Epithelial cell of proximal tubule (primary cell): ENCODE measurements around the gene CORO1A. TPM values are rescaled to one million over a fixed set of nuclear protein-coding genes. Genes with fewer than 3 reads are reported as not detected.
"Not testable (repeated sequence)": the region's sequence is repeated elsewhere in the genome, so short reads cannot be mapped to it uniquely, and the experiment has no call there.

ENCODE experiments used
- DNase-seq: peaks from one replicate; pipeline ENCODE4 v3.0.0-alpha.2; 2011; ENCODE audit warnings: low read depth
- H3K4me3 ChIP-seq: 2 replicates; pipeline ENCODE4 v1.5.1; 2011; ENCODE audit warnings: low read depth, mild to moderate bottlenecking, low read length
- CTCF ChIP-seq: conservative IDR thresholded peaks from 2 replicates; pipeline ENCODE4 v1.5.1; 2012; ENCODE audit warnings: low read depth, mild to moderate bottlenecking, low read length
- total RNA-seq: library from RNA; depleted of rRNA; stranded (reverse); fragments of >200 nt; gene quantifications from 2 replicates; pipeline ENCODE4 v1.2.3, GENCODE V29; 2015

CORO1A gene
- total RNA-seq, 1 donor from 2014 or later, result 24.1 TPM

GRCh38 chr16:30152517-30152916 is 30.9 kb upstream of the CORO1A start:
- DNase-seq, result no peak
- no peak for TF ChIP-seq CTCF
- no peak overlapping the region for H3K4me3 ChIP-seq

- DNase-seq, result no peak
- no peak for TF ChIP-seq CTCF
- no peak overlapping the region for H3K4me3 ChIP-seq
Observed at GRCh38 chr16:30155188-30155587, 28.2 kb upstream of the CORO1A start.

- H3K4me3 ChIP-seq, result no peak overlapping the region
- no peak for DNase-seq
- TF ChIP-seq CTCF, result no peak
Observed at GRCh38 chr16:30157214-30157613, 26.2 kb upstream of the CORO1A start.

- H3K4me3 ChIP-seq, result no peak overlapping the region
- TF ChIP-seq CTCF, result no peak
- DNase-seq, result no peak
Observed at GRCh38 chr16:30163538-30163937, 19.9 kb upstream of the CORO1A start.

- TF ChIP-seq CTCF, result no peak
- DNase-seq, result no peak
- no peak overlapping the region for H3K4me3 ChIP-seq
Observed at GRCh38 chr16:30166202-30166902, 17.1 kb upstream of the CORO1A start.

- H3K4me3 ChIP-seq, DNase-seq: not testable (repeated sequence)
Observed at GRCh38 chr16:30168746-30169145, 14.7 kb upstream of the CORO1A start.

- not testable (repeated sequence) for H3K4me3 ChIP-seq, DNase-seq
Observed at GRCh38 chr16:30169416-30169815, 14.0 kb upstream of the CORO1A start.

GRCh38 chr16:30170145-30170544 is 13.3 kb upstream of the CORO1A start:
- H3K4me3 ChIP-seq, DNase-seq: not testable (repeated sequence)

- H3K4me3 ChIP-seq, result no peak overlapping the region
- no peak for DNase-seq
- TF ChIP-seq CTCF, result no peak
Observed at GRCh38 chr16:30173054-30173453, 10.3 kb upstream of the CORO1A start.

GRCh38 chr16:30176876-30177275 is 6.5 kb upstream of the CORO1A start:
- not testable (repeated sequence) for DNase-seq, H3K4me3 ChIP-seq
